Measurements from ENCODE around the gene TDRD3.

DNA sequence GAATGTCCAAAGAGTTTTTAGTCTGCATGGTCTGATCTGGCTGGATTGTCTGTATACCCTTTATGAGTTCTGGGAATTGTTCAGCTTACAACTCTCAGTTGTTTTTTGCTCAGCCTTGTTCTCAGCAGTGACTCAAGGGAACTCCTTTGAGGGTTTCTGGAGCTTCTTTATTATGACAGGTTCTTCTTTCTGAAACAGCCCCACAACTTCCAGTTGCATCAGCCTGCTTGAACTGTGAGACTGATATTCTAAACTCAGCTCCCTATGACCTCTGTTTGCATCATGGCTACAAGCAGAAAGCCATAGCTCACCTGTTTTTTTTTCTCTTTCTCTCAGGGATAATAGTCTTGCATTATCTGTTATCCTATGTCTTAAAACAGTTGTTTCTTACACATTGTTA is 85.0 kb downstream of the TDRD3 start:
- TF ChIP-seq EZH2 (IDR thresholded peaks at IDR 0.05; ENCODE audit: low read length, unreplicated experiment), result no peak
- TF ChIP-seq CTCF (conservative IDR thresholded peaks at IDR 0.05; ENCODE audit: low read depth, low read length), result no peak
- no peak for TF ChIP-seq EZH2phosphoT487 (IDR thresholded peaks at IDR 0.05; ENCODE audit: borderline replicate concordance, low read length)
